IMR-90 (cell line): ENCODE data around the gene POLA2. TPM values are rescaled to one million over a fixed set of nuclear protein-coding genes. Genes with fewer than 3 reads are reported as not detected.

Experiments used
- ATAC-seq: fragments of 200-7000 bp; cut with Tn5 transposase; 2 replicates; pipeline ENCODE4 v1.9.1; 2020; ENCODE audit warnings: low read depth, mild to moderate bottlenecking, moderate library complexity
- BruUV-seq: library from RNA; stranded (reverse); fragments of 400-500 nt; replicated peaks from 2 replicates; lab custom pipeline; 2021; lab: Mats Ljungman, UMichigan
- CTCF ChIA-PET: fragments of 300-600 bp; formaldehyde crosslinking; extraction: SDS; loops from one replicate; lab custom pipeline; 2021; ENCODE audit warnings: antibody characterized with exemption; lab: Yijun Ruan, JAX
- POLR2A ChIA-PET: fragments of 300-600 bp; sonication (Branson Sonifier 250); formaldehyde crosslinking; loops from one replicate; lab custom pipeline; 2022; ENCODE audit warnings: antibody characterized with exemption; ENCODE audit not compliant: unreplicated experiment; lab: Charles Lee
- DNase-seq: peaks from one replicate; pipeline ENCODE4 v3.0.0; 2013
- H2AFZ ChIP-seq: replicated peaks from 2 replicates; pipeline ENCODE3; 2013; ENCODE audit warnings: low read length, mild to moderate bottlenecking; ENCODE audit not compliant: poor library complexity
- H2AK5ac ChIP-seq: 2 replicates; pipeline ENCODE4 v1.6.1; 2013; ENCODE audit warnings: low read depth, low read length, inconsistent platforms
- H2AK9ac ChIP-seq: replicated peaks from 2 replicates; pipeline ENCODE3; 2013; ENCODE audit warnings: mild to moderate bottlenecking, low read depth, low read length, moderate library complexity; ENCODE audit not compliant: poor library complexity
- H2BK120ac ChIP-seq: 2 replicates; pipeline ENCODE4 v1.6.1; 2013; ENCODE audit warnings: low read depth, low read length, inconsistent platforms
- H2BK15ac ChIP-seq: 3 replicates; pipeline ENCODE4 v1.6.1; 2013; ENCODE audit warnings: low read depth, low read length, inconsistent platforms
- H2BK20ac ChIP-seq: 2 replicates; pipeline ENCODE4 v1.6.1; 2013; ENCODE audit warnings: low read depth, mild to moderate bottlenecking, inconsistent platforms, low read length, moderate library complexity
- H2BK5ac ChIP-seq: 2 replicates; pipeline ENCODE4 v1.6.1; 2013; ENCODE audit warnings: mild to moderate bottlenecking, low read depth, low read length, inconsistent platforms; ENCODE audit not compliant: poor library complexity, severe bottlenecking
- H3K14ac ChIP-seq: replicated peaks from 2 replicates; pipeline ENCODE4 v1.6.1; 2013; ENCODE audit warnings: low read depth, low read length, inconsistent platforms
- H3K18ac ChIP-seq: 2 replicates; pipeline ENCODE4 v1.6.1; 2013; ENCODE audit warnings: low read depth, low read length, control low read depth
- H3K23ac ChIP-seq: 2 replicates; pipeline ENCODE4 v1.6.1; 2013; ENCODE audit warnings: low read depth, low read length, inconsistent platforms
- H3K27ac ChIP-seq: 2 replicates; pipeline ENCODE4 v1.5.1; 2013; ENCODE audit warnings: mild to moderate bottlenecking, control low read depth, low read length; ENCODE audit not compliant: insufficient read depth
- H3K27me3 ChIP-seq: 2 replicates; pipeline ENCODE4 v1.6.1; 2013; ENCODE audit warnings: low read length; ENCODE audit not compliant: control insufficient read depth, insufficient read depth
- H3K36me3 ChIP-seq: 2 replicates; pipeline ENCODE4 v1.6.1; 2013; ENCODE audit warnings: low read length, mixed read lengths; ENCODE audit not compliant: control insufficient read depth, insufficient read depth
- H3K4ac ChIP-seq: 2 replicates; pipeline ENCODE4 v1.6.1; 2013; ENCODE audit warnings: low read depth, low read length, inconsistent platforms
- H3K4me1 ChIP-seq: 2 replicates; pipeline ENCODE4 v1.6.1; 2013; ENCODE audit warnings: low read length, mixed read lengths; ENCODE audit not compliant: control insufficient read depth, insufficient read depth
- H3K4me2 ChIP-seq: 2 replicates; pipeline ENCODE4 v1.6.1; 2013; ENCODE audit warnings: low read depth, mild to moderate bottlenecking, control low read depth, low read length, moderate library complexity
- H3K4me3 ChIP-seq: 2 replicates; pipeline ENCODE4 v1.5.1; 2013; ENCODE audit warnings: low read depth, mild to moderate bottlenecking, control low read depth, low read length, moderate library complexity; ENCODE audit not compliant: insufficient read depth
- H3K56ac ChIP-seq: 2 replicates; pipeline ENCODE4 v1.6.1; 2013; ENCODE audit warnings: low read length, inconsistent platforms; ENCODE audit not compliant: insufficient read depth; ENCODE audit errors: extremely low read depth
- H3K79me1 ChIP-seq, 2 experiments: 2 replicates each; pipeline ENCODE4 v1.6.1; 2013; ENCODE audit warnings: low read length in 2 of 2, inconsistent platforms in 1 of 2, low read depth in 1 of 2
- H3K9ac ChIP-seq: 2 replicates; pipeline ENCODE4 v1.6.1; 2013; ENCODE audit warnings: low read depth, low read length, control low read depth
- H3K9me1 ChIP-seq: 2 replicates; pipeline ENCODE4 v1.6.1; 2013; ENCODE audit warnings: low read length, inconsistent platforms; ENCODE audit not compliant: insufficient read depth
- H3K9me3 ChIP-seq: 2 replicates; pipeline ENCODE4 v1.6.1; 2013; ENCODE audit warnings: low read length; ENCODE audit not compliant: control insufficient read depth, insufficient read depth
- H4K20me1 ChIP-seq: 2 replicates; pipeline ENCODE4 v1.6.1; 2013; ENCODE audit warnings: low read length, inconsistent platforms; ENCODE audit not compliant: insufficient read depth
- H4K5ac ChIP-seq: 2 replicates; pipeline ENCODE4 v1.6.1; 2013; ENCODE audit warnings: mild to moderate bottlenecking, low read depth, low read length, control low read depth
- H4K8ac ChIP-seq, 2 experiments: 2 replicates each; pipeline ENCODE4 v1.6.1; 2013; ENCODE audit warnings: low read depth in 2 of 2, low read length in 2 of 2, control low read depth in 1 of 2, inconsistent platforms in 1 of 2
- H4K91ac ChIP-seq: 2 replicates; pipeline ENCODE4 v1.6.1; 2013; ENCODE audit warnings: low read depth, low read length, inconsistent platforms; ENCODE audit not compliant: insufficient read depth
- CEBPB ChIP-seq: IDR thresholded peaks from 2 replicates; pipeline ENCODE4 v1.6.1; 2012; ENCODE audit warnings: low read depth, low read length, improper control_type of control experiment
- CHD1 ChIP-seq: IDR thresholded peaks from 2 replicates; pipeline ENCODE4 v1.6.1; 2012; ENCODE audit warnings: low read depth, low read length, improper control_type of control experiment
- FOS ChIP-seq: fragments of 150-350 bp; IDR thresholded peaks from 2 replicates; pipeline ENCODE4 v1.6.1; 2016; ENCODE audit warnings: low read depth, low read length
- MAZ ChIP-seq: IDR thresholded peaks from 2 replicates; pipeline ENCODE4 v1.6.1; 2012; ENCODE audit warnings: low read depth, mild to moderate bottlenecking, low read length, improper control_type of control experiment, moderate library complexity, borderline replicate concordance
- MXI1 ChIP-seq: IDR thresholded peaks from 2 replicates; pipeline ENCODE4 v1.6.1; 2012; ENCODE audit warnings: low read depth, mild to moderate bottlenecking, low read length, moderate library complexity, borderline replicate concordance
- NFE2L2 ChIP-seq: fragments of 150-350 bp; IDR thresholded peaks from 2 replicates; pipeline ENCODE4 v1.6.1; 2016; ENCODE audit warnings: low read depth, mild to moderate bottlenecking, low read length
- RAD21 ChIP-seq: IDR thresholded peaks from 2 replicates; pipeline ENCODE4 v1.6.1; 2012; ENCODE audit warnings: low read length, improper control_type of control experiment
- RCOR1 ChIP-seq: IDR thresholded peaks from 2 replicates; pipeline ENCODE4 v1.6.1; 2012; ENCODE audit warnings: mild to moderate bottlenecking, low read length, improper control_type of control experiment; ENCODE audit not compliant: insufficient replicate concordance
- RFX5 ChIP-seq: IDR thresholded peaks from 2 replicates; pipeline ENCODE4 v1.8.0; 2012; ENCODE audit warnings: low read depth, mild to moderate bottlenecking, low read length, moderate library complexity
- SMC3 ChIP-seq: fragments of 150-350 bp; IDR thresholded peaks from 2 replicates; pipeline ENCODE4 v1.6.1; 2016; ENCODE audit warnings: low read depth, mild to moderate bottlenecking, antibody characterized with exemption, low read length, moderate library complexity
- WGBS, 2 experiments: methylation state at CpG; one replicate each; pipeline versions ENCODE4 v1.1.5 to v1.1.7; 2013; ENCODE audit warnings: missing lambda C conversion rate in 2 of 2; ENCODE audit not compliant: insufficient read length in 1 of 2; ENCODE audit errors: extremely low coverage in 2 of 2; 5-methylcytosine and 5-hydroxymethylcytosine counted together
- dilution Hi-C: fragments of 300-500 bp; cut with HindIII; formaldehyde crosslinking; loops from one replicate; pipeline ENCODE4 v1.14.3; 2018; ENCODE audit warnings: low sequenced_read_pairs; ENCODE audit not compliant: unreplicated experiment
- in situ Hi-C: fragments of 300-500 bp; cut with MboI; formaldehyde crosslinking; loops from 3 replicates; pipeline ENCODE4 v1.14.3; 2019; ENCODE audit warnings: low sequenced_read_pairs, inconsistent platforms, mixed read lengths
- intact Hi-C: fragments of 100-400 bp; cut with micrococcal nuclease; formaldehyde crosslinking; loops from 2 replicates; pipeline ENCODE4 v1.10.0; 2022
- polyA plus RNA-seq, 3 experiments: library from polyadenylated mRNA; depleted of rRNA; stranded (reverse); fragments of >200 nt; gene quantifications; 2 replicates each; pipeline ENCODE4 v1.2.3, GENCODE V29; 2012; ENCODE audit warnings: low replicate concordance in 1 of 3
- total RNA-seq: library from RNA; depleted of rRNA; stranded (reverse); fragments of >200 nt; gene quantifications from 2 replicates; pipeline ENCODE4 v1.2.3, GENCODE V29; 2012
- TF ChIP-seq, protein P1 (sequence below): fragments of 150-350 bp; IDR thresholded peaks from 2 replicates; pipeline ENCODE4 v1.6.1; 2017; ENCODE audit warnings: mild to moderate bottlenecking, antibody characterized with exemption, low read length, low read depth
- TF ChIP-seq, protein P2 (sequence below): fragments of 150-350 bp; IDR thresholded peaks from 2 replicates; pipeline ENCODE4 v1.6.1; 2016; ENCODE audit warnings: low read depth, mild to moderate bottlenecking, low read length, moderate library complexity, borderline replicate concordance
- TF ChIP-seq, protein P3 (sequence below): conservative IDR thresholded peaks from 2 replicates; pipeline ENCODE4 v1.5.1; 2012; ENCODE audit warnings: mild to moderate bottlenecking, low read depth, low read length, improper control_type of control experiment

The POLA2 gene
- total and polyA plus RNA-seq, 2 of the 4 experiments (the other 2 are of a cell fraction): 14.2 to 17.3 TPM

DNA sequence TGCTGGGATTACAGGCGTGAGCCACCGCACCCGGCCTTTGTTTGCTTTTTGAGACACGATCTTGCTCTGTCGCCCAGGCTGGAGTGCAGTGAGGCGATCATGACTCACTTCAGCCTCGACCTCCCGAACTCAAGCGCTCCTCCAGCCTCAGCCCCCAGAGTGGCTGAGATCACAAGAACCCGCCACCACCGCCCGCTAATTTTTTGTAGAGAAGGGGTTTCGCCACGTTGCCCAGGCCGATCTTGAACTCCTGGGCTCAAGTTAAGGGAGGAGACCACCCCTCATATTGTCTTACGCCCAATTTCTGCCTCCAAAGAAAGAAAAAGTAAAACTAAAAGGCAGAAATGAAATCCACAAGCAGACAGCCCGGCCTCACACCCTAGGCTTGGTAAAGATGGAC lies 1.5 kb upstream of the POLA2 start:
- Histone ChIP-seq H3K23ac (no peak overlapping the region), H2AK5ac (no peak overlapping the region; the same call in 1 of the 2 replicates), H4K8ac (no peak overlapping the region; a peak in 1 of 4 replicates), H3K4me3 (no peak overlapping the region), H2BK20ac (no peak overlapping the region), H4K20me1 (no peaks in the 10 kb centered on the region), H3K18ac (no peak overlapping the region), H3K4me1 (peaks cover 5% of the 10 kb centered on the region), H4K91ac (no peak overlapping the region), H3K4ac (no peak overlapping the region), H3K27me3 (no peaks in the 10 kb centered on the region), H3K79me1 (peaks cover 11 to 37% of the 10 kb centered on the region in 2 experiments), H3K14ac (no peak overlapping the region), H3K9me1 (peaks cover 4% of the 10 kb centered on the region), H4K5ac (no peak overlapping the region), H3K9ac (no peak overlapping the region), H3K36me3 (no peaks in the 10 kb centered on the region), H2BK5ac (no peak overlapping the region), H3K4me2 (no peak overlapping the region), H3K27ac (no peak overlapping the region), H2BK15ac (no peak overlapping the region), H2AK9ac (peak overlapping the region; percentile 28), H2BK120ac (no peak overlapping the region), H3K9me3 (no peaks in the 10 kb centered on the region), H2AFZ (no peak overlapping the region), H3K56ac (no peak overlapping the region)
- TF ChIP-seq, protein P1, sequence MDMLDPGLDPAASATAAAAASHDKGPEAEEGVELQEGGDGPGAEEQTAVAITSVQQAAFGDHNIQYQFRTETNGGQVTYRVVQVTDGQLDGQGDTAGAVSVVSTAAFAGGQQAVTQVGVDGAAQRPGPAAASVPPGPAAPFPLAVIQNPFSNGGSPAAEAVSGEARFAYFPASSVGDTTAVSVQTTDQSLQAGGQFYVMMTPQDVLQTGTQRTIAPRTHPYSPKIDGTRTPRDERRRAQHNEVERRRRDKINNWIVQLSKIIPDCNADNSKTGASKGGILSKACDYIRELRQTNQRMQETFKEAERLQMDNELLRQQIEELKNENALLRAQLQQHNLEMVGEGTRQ: no peak
- TF ChIP-seq CHD1 (no peak), SMC3 (no peak), MXI1 (no peak), MAZ (no peak), NFE2L2 (no peak), RFX5 (no peak), FOS (no peak), RCOR1 (no peak), CEBPB (no peak), RAD21 (no peak)
- TF ChIP-seq, protein P2, sequence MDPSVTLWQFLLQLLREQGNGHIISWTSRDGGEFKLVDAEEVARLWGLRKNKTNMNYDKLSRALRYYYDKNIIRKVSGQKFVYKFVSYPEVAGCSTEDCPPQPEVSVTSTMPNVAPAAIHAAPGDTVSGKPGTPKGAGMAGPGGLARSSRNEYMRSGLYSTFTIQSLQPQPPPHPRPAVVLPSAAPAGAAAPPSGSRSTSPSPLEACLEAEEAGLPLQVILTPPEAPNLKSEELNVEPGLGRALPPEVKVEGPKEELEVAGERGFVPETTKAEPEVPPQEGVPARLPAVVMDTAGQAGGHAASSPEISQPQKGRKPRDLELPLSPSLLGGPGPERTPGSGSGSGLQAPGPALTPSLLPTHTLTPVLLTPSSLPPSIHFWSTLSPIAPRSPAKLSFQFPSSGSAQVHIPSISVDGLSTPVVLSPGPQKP: no peak
- TF ChIP-seq, protein P3, sequence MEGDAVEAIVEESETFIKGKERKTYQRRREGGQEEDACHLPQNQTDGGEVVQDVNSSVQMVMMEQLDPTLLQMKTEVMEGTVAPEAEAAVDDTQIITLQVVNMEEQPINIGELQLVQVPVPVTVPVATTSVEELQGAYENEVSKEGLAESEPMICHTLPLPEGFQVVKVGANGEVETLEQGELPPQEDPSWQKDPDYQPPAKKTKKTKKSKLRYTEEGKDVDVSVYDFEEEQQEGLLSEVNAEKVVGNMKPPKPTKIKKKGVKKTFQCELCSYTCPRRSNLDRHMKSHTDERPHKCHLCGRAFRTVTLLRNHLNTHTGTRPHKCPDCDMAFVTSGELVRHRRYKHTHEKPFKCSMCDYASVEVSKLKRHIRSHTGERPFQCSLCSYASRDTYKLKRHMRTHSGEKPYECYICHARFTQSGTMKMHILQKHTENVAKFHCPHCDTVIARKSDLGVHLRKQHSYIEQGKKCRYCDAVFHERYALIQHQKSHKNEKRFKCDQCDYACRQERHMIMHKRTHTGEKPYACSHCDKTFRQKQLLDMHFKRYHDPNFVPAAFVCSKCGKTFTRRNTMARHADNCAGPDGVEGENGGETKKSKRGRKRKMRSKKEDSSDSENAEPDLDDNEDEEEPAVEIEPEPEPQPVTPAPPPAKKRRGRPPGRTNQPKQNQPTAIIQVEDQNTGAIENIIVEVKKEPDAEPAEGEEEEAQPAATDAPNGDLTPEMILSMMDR: no peak
- CTCF ChIA-PET: no interaction called here
- 91% methylated on average over 6 of the region's 17 CpGs; no CpG with 5 or more reads in 1 of the 2 experiments for WGBS, 2 experiments
- ATAC-seq (no peak), DNase-seq (no peak)
- POLR2A ChIA-PET: no interaction called here
- intact Hi-C loops: no loop called here
- dilution Hi-C loops: no loop called here
- in situ Hi-C loops: no loop called here
- no TSS peak for BruUV-seq
